Stimulated activated CD4-positive, alpha-beta T cell treated with anti-CD3 and anti-CD28 coated beads, Interleukin-1b, Interleukin-23, amount 100 ng/mL, for 4 hours (primary cell): ENCODE measurements around the gene CTNNBL1.

ENCODE experiments used
- DNase-seq, 2 donors: peaks; one replicate each; pipeline ENCODE4 v3.0.0-alpha.2; 2020; ENCODE audit warnings: low read depth in 2 of 2

The CTNNBL1 gene

DNA sequence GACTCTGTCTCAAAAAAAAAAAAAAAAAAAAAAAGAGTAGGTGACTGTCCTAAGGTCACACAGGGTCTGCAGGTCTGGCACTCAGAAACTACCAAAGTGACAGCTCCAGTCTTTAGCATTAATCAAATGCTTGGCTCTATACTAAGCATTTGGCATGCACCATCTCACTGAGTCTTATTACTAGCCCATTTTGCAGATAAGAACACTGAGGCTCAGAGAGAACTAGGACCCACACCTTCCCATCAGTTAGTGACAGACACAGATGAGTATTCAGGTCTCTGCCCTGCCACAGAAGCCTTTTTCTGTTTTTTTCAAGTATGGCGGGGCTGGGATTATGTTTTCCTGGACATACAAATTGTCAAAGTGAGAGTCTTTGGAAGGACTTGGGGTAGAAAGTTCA is 186.0 kb downstream of the CTNNBL1 start:
- no peak for DNase-seq

DNA sequence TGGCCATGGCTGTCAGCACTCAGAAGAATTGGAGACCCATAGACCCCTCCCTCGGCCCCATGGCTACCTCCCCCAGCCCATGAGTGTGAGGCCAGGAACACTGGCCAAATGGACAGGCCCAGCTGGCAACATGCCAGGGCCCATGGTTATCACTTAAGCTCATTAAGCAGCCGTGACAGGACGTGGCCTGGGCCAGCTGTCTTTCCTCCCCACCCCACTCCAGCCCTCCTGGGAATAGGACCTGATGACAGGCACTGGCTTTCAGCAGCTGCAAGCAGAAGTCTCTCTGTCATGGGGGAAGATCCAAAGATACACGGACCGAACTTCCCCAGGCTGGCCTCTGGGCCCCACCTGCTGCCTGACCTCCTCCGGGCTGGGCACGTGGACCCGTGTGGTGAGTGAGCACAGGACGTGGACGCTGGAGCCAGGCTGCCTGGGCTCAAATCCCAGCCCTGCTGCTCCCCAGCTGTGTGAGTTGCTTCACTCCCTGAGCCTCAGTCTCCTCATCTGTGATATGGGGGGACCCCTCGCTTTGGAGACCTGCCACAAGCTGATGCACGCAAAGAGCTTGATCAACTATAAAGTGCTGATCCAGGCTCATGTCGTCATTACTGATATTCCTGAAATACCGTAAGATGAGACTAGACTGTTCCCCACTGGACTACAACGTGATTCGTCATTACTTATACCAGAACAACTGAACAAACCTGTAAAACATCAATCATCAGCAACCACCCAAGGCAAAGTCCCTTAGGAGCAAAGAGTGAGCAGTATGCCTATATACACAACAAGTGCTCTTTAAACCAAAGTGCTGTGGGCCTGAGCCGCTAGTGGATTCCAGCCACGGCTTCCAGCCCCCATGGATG is 187.1 kb downstream of the CTNNBL1 start:
- DNase-seq, result no peak

DNA sequence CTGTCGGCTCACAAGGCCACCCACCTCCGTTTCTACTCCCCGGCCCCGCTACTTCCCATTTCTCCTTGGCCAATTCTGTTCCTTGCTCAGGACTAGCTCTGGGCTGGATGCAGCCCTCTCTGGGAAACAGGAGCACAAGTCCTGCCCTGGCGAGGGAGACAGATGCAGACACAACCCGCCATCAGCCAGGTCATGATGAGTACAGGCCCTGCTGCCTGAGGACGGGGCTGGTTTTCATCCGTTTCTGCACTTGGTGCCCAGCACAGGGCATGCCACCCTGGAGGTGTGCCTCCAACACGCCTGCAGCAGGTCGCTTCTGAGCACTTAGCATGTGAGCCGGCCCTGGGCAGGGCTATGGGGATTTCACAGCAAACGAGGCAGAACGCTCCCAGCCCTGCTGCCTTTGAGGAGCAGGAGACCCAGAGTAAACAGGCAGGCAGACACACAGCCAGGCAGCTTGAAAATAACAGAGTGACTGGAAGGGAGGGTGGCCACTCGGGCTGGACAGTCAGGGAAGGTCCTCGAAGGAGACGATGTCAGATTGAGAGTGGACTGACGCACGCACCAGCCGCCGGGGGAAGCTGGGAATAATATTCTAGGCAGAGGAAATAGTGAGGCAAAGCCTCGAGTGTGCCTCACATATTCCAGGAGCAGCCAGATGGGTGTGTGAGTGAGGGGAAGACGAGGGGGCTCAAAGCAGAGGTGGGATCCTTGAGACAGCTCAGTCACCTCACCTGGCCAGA is 187.9 kb downstream of the CTNNBL1 start:
- DNase-seq, result no peak

DNA sequence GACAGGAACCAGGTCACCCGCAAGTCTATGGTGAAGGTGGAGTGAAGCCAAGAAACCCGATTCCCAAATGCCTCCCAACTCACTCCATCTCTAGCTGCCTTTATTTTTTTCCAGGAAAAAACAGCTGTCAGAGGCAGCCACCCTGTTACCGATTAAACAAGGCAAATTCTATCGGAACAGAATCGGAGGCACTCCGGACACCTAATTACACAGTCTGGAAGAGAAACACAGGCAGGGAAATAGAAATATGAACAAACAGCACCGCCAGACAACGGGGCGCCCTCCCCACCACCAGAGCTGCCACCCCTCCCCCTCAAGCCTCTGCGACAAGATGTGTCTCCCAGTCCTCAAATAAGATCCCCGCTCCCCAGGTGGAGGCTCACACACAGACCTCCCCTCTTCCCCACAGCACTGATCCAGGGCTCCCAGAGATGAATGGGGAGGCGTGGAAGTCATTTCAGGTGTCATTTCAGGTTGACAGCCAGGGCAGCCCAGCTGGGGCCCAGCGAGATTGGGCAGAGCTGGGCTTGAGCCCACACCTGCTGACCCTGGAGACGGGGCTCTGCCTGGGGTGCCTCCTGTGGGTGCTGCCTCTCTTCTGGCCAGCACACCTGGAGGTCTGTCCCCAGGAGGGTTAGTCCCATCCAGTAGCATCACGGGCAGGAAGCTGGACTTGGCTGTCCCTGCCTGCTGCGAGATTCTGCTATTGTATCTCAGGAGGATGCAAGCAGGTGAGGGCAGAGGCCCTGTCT is 189.3 kb downstream of the CTNNBL1 start:
- no peak for DNase-seq

DNA sequence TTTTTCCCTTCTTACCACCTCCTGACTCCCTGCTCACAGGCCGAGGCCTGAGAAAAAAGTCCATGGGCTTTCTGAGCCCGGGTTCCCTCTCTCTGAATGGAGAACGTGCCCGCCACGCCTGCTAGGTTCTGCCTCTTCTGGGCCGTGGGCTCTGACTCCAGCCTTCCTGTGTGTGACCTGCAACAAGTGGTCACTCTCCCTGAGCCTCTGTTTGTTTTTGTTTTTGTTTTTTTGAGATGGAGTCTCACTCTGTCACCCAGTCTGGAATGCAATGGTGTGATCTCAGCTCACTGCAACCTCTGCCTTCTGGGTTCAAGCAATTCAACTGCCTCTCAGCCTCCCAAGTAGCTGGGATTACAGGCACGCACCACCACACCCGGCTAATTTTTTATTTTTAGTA is 191.2 kb downstream of the CTNNBL1 start:
- no peak for DNase-seq

DNA sequence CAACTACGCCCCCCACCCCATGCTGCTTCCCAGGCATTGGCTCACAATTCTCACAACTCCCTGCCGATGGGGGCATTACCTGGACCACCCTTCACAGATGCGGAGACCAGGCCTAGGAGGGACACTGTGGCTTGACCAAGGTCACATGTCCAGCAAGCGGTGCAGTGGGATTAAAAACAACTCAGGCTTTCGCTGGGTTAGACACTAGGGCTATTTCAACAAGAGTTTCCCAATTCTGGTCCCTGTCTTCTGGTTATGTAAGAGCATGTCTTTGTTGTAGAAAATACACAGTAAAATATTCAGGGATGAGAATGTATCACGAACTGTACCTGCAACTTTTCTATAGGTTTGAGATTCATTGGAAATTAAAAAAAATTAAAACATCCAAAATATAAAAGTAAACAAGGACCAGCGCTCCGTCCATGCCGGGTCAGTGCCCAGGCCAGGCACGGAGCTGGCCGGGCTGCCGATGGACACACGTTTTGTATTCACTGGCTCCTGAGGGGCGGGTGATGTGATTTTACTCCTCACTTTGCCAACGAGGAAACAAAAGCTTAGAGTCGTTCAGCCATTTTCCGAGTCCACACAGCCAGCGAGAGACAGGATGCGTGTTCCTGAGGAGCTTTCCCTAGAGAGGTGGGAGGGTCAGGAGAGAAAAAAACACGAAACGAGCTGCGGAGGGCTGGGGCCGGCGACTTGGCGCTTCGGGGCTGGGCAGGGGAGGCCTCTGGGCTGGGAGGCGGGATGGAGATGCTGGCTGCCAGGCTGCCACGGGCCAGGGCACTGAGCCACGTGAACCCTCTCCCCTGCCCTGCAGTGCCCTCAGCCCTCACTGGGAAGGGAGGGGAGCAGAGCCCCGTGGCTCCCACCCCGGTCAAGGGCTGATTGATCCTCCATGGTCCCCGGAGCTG is 192.0 kb downstream of the CTNNBL1 start:
- DNase-seq, result no peak

DNA sequence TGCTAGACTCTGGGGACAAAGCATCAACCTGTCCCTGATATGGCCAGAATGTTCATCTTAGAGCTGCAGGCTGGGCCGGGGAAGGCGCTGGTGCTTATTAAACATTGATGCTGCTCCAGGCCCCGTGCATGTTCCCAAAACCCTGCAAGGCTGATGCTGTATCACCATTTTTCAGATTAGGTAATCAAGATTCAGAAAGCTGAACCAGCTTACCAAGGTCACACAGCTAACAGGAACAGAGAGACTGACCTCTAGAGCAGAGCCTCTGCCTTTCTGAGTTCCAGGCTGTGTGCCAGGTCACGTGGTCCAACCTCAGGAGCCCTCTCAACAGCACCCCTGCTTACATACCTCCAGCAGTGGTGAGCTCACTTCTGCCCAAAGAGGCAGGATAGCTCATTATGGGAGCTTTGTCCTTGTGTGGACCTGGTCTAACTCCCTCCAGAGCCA is 193.0 kb downstream of the CTNNBL1 start:
- no peak for DNase-seq

DNA sequence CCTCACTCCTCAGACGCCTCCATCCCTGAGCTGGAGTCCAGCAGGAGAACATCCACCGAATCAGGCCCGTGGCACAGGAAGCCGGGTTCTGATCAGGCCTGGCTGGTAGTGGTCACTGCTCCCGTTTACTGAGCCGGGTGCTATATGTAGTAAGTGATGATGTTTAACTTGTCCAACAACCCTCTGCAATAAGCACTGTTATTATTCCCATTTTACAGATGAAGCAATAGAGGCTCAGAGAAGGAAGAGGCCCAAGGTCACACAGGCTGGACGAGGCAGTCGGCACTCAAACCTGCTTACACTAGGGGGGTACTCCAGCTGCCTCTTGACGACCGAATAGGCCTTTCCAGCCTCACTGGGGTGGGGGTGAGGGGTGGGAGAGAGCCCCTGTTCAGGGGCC is 194.8 kb downstream of the CTNNBL1 start:
- no peak for DNase-seq

DNA sequence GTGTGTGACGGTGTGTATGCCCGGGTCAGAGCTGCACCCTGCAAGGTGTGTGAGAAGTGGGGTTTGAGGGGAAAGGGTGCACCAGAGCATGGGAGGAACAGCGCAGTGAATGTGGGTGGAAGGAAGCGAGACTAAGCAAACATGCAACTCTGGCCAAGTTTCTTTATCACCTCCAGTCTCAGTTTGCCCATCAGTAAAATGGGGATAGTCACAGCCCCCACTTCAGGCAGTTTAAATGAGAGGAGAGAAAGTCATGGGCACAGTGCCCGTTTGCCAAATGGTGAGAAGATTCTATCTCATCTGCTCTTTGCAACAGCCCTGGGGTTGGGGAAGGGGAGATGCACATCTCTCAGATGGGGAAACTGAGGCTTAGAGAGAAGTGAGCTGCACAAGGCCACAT is 196.3 kb downstream of the CTNNBL1 start:
- DNase-seq, result no peak

DNA sequence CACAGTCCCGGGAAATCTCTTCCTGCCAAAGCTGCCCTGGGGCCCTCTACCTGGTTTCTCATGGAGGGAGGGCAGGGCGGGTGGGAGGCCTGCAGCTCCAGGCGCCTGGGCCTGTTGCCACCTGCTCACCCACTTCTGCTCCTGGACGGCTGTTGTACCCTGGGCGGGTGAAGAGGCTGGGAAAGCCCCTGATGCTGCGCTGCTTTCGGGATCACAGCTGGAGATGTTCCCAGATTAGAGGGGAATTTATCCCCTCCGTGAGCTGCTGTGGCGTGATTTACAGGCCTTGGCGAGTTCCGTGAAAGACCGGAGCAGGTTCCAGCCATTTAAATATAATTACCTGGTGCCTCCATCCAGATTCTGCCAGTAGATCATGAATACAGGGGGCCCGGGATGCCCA is 196.8 kb downstream of the CTNNBL1 start:
- no peak for DNase-seq

DNA sequence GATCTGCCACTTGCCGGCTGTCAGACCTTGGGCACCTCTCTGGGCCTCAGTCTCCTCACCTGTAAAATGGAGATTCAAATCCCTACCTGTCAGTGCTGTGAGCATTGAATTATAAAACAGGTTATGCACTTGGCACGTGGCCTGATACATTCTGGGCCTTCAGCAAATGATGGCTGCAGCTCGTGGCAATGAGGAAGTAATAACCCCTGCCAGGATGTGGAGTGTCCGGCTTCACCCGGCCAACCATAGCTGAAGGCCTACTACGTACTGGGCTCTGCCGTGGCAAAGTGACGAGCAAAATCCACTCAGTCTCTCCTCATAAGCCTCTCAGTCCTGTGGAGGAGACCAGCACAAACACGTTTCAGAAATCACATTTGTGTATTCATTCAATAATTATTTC is 198.2 kb downstream of the CTNNBL1 start:
- no peak for DNase-seq

DNA sequence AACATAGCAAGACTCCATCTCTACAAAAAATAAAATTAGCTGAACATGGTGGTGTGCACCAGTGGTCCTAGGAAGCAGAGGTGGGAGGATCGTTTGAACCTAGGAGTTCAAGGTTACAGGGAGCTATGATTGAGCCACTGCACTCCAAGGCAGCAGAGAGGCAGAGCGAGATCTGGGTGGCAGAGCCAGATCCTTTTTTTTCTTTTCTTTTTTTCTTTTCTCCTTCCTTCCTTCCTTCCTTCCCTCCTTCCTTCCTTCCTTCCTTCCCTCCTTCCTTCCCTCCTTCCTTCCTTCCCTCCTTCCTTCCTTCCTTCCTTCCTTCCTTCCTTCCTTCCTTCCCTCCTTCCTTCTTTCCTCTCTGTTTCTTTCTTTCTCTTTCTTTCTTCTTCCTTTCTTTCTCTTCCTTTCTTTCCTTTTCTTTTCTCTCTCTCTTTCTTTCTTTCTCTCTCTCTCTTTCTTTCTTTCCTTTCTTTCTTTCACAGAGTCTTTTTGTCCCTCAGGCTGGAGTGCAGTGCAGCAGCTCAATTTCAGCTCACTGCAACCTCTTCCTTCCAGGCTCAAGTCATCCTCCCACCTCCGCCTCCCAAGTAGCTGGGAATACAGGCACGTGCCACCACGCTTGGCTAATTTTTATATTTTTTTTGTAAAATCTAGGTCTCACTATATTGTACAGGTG is 199.9 kb downstream of the CTNNBL1 start:
- no peak for DNase-seq

DNA sequence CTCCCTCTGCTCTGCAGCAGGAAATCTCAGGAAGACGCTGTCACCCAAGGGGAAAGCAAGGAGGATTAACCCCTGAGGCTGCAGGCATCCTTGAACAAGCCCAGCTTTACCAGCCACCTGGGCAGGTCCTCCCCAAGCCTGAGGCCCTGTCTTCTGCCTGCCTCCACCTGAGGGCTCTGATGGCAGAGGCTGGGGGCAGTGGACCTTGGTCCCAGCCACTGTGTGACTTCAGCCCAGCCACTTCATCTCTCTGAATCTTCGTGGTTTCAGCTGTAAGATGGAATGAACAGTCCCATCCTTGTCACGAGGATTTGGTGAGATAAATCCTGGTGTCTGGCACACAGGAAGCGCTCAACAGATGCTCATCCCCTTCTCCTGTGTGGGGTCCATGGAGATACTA is 200.6 kb downstream of the CTNNBL1 start:
- DNase-seq, result no peak

DNA sequence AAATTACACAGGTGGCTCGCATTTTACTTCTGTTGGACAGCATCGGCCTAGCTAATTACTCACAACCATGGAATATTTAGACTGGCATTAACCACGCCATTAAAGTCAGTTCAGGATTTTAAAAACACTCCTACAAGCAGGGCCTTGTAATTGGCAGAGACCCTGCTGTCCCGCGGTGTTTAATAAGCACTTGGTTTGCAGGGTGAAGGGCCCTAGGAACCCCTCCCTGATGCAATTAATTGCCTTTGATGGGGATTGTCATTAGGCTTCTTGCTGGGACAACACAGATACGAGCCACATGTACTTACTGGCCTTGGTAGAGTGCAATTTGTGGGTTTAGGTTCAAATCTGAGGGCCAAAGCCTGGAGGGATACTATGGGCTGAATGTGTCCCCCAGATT is 201.3 kb downstream of the CTNNBL1 start:
- DNase-seq, result no peak

DNA sequence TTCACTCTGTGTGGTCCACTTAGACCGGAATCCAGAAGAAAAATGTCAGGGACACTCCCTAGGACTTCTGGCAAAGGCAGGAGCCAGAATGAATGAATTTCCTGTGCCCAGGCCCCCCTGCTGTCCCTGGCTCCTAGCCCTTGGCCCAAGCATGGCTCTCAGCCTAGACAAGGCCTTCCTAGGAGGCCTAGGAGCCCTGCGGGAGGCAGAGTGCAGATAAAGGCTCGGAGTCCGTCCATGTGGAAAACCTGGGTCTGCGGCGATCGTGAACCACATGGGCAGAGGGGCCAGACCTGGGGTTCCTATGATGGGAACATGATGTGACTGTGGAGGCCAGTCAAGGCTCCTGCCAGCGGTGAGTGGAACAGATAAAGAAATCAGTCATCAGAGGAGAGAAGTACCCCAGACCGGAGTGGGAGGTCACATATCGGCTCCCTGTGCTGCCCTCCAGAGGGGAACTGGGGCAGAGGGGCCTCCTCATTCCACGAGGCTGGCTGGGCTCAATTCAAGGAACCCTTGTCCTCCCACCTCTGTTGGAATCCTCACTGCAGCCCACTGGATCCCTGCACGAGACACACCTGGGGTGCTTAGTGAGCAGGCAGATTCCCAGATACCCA is 203.2 kb downstream of the CTNNBL1 start:
- no peak for DNase-seq

DNA sequence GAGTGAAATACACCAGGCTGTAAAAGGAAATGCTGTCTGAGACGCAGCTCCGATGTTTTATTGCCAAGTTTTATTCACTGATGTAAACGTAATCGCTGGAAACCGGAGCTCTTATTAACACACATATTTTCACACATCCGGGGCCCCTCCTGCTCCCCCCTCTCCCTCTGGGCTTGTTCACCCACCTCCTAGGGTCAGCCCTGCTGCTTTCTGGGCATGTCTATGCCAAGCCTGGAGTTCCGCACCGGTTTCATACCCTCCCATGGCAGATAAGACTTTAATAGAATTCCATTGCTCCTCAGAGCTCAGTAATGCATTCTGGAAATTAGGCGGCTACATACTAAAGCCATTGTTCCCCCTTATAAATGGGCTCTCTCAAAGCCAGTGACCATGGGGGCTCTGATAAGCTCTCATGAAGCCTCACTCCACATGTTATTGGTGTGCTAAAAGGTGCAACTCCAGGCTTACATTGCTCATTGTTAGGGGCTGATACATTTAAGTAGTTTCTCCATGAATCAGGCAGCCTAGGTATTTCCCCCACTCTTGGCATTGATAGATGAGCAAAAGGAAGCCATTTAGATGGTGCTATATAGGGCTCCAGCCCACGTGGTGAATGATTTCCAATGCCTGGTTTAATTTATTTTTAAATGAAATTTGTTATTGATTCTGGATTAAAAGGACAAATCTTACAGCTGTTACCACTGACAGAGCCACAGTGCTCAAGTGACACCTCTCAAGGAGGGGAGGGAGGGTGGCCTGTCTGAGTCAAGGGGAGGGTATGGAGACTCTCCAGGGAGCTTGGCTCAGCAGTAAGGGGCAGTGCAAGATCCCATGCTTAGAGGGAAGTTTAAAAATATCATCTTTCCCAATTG is 204.6 kb downstream of the CTNNBL1 start:
- DNase-seq, result no peak

DNA sequence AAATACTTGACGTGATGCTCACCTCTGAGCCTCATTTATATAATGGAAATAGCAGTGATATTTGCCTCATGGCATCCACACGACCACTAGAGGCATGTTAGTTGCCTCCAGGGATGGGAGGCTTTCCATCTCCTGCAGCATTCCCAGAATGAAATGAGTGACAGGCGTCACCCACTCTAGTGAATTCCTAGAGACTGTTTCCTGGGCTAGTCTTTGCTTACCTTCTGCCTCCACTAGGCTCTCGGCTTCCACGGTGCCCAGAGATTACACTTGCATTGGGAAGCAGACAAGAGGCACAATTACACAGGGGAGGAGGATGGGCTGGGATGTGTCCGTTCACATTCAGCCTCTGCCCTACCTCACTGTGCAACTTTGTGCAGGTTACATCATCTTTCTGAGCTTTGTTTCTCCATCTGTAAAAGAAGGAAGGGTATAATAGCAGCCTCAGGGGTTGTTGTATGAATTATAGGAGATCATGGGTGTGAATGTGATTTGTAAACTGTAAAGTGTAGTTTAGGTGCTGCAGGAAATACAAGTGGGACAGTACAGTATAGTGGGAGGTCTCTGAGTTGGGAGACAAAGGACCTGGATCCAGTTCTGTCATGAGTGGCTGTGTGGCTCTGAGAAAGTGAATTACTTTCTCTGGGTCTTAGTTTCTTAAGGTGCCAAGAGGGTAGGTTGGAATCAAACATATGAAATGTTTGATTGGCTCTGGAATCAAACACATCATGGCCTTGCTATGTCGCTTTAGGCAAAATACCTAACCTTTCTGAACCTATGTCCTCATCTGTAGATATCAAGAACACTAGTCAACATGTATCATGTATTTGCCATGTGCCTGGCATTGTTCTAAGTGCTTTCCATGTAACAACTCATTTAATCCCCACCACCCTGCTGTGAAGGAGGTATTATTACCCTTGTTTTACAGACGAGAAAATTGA is 205.5 kb downstream of the CTNNBL1 start:
- DNase-seq, result no peak

DNA sequence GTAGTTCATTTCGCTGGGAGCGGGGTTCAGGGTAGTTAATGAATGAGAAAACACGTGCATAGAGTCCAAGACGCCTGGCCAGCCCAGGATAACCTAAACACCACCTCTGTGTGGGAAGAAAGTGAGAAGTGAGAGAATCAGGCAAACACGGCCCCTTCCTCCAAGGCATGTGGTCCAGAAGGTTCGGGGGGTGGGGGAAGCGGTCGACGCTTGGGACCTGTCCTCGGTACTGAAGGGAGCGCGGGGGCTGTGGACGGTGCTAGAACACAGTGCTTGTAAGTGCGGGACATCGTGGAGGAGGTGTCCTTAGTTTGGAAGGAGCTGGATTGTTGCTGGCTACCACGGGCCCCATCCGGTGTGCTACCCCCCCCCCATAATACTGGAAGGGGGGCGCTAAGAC is 207.4 kb downstream of the CTNNBL1 start:
- DNase-seq, result no peak
